ACC112 (cell line): ENCODE measurements around the gene MEGF11.

Experiments used
- H2AFZ ChIP-seq: fragments of 200-600 bp; sonication (generic); one replicate; pipeline ENCODE4 v1.6.0; 2017; ENCODE audit warnings: antibody characterized with exemption, low read length; ENCODE audit not compliant: unreplicated experiment
- H3K27ac ChIP-seq: fragments of 200-600 bp; sonication (generic); 2 replicates; pipeline ENCODE4 v1.5.1; 2014; ENCODE audit warnings: low read depth, mild to moderate bottlenecking, antibody characterized with exemption, low read length, moderate library complexity
- H3K27me3 ChIP-seq: fragments of 200-600 bp; sonication (generic); 2 replicates; pipeline ENCODE4 v1.6.1; 2014; ENCODE audit warnings: mild to moderate bottlenecking, antibody characterized with exemption, low read length, moderate library complexity, mixed read lengths; ENCODE audit not compliant: insufficient read depth
- H3K36me3 ChIP-seq: fragments of 200-600 bp; sonication (generic); 2 replicates; pipeline ENCODE4 v1.6.1; 2016; ENCODE audit warnings: mild to moderate bottlenecking, antibody characterized with exemption, low read length, moderate library complexity, mixed read lengths; ENCODE audit not compliant: insufficient read depth
- H3K4me1 ChIP-seq: fragments of 200-600 bp; sonication (generic); one replicate; pipeline ENCODE4 v1.6.1; 2016; ENCODE audit warnings: low read length, mixed read lengths; ENCODE audit not compliant: insufficient read depth, unreplicated experiment, control insufficient read depth
- H3K4me3 ChIP-seq: fragments of 200-600 bp; sonication (generic); 2 replicates; pipeline ENCODE4 v1.5.1; 2014; ENCODE audit warnings: mild to moderate bottlenecking, low read depth, low read length
- H3K79me2 ChIP-seq: fragments of 200-600 bp; sonication (generic); one replicate; pipeline ENCODE4 v1.6.0; 2016; ENCODE audit warnings: low read length; ENCODE audit not compliant: control insufficient read depth, unreplicated experiment, insufficient read depth

MEGF11 gene

DNA sequence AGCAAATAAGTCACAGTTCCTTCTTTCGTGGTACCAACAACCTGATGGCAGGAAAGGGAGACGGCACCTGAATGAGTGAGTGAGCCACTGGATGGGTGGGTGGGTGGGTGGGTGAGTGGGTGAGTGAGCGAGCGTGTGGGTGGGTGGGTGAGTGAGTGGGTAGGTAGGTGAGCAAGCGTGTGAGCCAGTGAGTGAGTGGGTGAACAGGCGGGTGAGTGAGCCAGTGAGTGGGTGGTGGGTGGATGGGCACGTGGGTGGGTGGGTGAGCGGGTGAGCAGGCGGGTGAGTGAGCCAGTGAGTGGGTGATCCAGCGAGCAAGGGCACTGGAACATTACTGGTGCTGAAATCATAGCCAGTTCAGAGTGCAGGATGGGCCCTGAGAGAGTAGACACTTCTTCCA is 152.8 kb downstream of the MEGF11 start:
- Histone ChIP-seq H3K36me3 (no peaks in the 10 kb centered on the region), H3K27ac (no peak overlapping the region), H3K27me3 (peaks cover 88% of the 10 kb centered on the region), H3K4me1 (no peaks in the 10 kb centered on the region), H3K4me3 (no peak overlapping the region), H2AFZ (no peak overlapping the region), H3K79me2 (no peaks in the 10 kb centered on the region)

DNA sequence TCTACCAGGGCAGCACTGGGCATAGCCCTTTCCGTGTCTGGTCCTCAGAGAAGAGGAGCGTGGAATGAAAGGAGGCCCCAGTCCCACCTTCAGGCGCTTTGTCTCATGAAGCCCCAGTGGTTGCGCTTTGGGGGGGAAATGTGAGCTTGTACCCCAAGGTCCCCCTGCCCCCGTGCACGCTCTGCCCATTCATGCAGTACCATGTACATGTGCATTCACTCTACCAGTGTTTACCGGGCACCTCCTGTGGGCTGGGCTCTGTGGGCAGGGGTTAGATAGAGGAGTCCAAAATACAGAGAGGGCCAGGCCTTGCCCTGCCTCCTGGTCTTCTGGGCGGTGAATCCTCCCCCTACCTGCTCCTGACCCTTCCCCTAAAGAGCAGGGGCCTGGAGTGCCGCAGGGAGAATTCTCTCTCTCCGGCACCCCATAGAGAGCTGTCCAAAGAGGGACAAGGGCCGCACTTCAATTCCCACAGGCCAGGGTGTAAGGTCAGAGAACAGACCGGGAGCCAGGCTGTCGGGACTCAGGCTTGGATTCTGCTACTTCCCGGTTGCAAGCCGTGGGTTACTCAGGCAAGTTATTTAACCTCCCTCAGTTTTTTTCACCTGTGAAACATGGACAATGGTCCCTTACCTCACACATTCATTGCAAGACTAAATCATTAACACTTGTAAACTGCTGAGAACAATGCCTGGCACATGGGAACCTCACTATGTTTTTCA is 153.4 kb downstream of the MEGF11 start:
- no peaks in the 10 kb centered on the region for H3K36me3 ChIP-seq
- H3K4me1 ChIP-seq, result no peaks in the 10 kb centered on the region
- no peaks in the 10 kb centered on the region for H3K79me2 ChIP-seq
- peaks cover 88% of the 10 kb centered on the region for H3K27me3 ChIP-seq
- H3K4me3 ChIP-seq, result no peak overlapping the region
- H2AFZ ChIP-seq, result no peak overlapping the region
- no peak overlapping the region for H3K27ac ChIP-seq

DNA sequence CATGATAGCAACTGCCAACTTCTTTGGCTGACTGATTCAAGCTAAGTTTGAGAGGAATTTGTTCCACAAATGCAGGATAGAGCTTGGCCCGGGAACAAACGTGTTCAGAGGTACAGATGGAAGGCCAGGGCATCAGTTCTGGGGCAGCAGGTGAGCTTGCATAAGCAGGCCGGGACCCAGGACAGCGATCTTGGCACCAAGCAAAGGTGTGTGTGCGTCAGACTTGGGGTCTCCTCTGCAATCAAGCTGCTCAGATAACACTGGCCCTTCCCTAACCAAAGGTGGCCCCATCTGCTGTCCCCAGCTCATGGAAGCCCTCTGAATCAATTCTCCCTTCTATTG is 155.6 kb downstream of the MEGF11 start:
- Histone ChIP-seq H3K4me1 (no peaks in the 10 kb centered on the region), H3K4me3 (no peak overlapping the region), H2AFZ (no peak overlapping the region), H3K36me3 (no peaks in the 10 kb centered on the region), H3K79me2 (no peaks in the 10 kb centered on the region), H3K27ac (no peak overlapping the region), H3K27me3 (peaks cover 87% of the 10 kb centered on the region)

DNA sequence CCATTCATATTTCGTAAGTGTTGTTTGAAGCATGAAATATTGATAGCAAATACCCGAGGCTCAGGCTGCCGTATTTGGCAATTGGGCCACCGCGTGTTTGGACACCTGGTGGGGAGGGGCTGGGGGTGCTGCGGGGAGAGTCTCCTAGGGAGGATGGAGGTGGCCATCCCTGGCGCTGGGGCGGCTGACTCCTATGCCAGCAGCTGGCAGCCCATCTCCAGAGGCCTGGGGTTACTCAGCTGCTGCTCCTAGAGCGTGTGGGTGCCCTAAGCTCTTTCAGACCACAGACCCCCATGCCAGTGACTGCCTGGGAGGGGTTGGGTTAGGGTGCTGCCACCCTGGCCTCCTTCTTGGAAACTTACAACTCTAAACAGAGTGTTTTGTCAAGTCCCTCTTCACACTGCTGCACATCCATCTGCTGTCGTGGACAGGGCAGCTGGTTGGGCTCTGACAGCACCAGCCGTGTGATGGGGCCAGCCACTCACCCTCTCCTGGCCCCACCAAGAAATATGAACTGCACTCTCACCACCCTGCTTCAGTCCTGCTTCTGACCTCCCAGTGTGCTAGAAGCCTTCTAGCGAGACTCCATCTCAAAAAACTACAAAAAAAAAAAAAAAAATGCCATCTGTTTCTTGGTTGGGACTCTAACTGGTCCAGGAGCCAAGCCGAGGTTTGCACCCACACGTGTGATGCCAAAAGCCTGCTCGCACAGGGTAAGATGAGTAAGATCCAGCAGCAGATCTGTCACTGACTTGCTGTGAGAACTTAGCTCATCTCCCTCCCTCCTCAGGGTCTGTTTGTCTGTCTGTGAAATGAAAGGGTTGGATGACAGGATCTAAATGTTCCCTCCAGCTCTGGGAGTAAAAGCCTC is 156.2 kb downstream of the MEGF11 start:
- Histone ChIP-seq H3K27ac (no peak overlapping the region), H2AFZ (no peak overlapping the region), H3K36me3 (no peaks in the 10 kb centered on the region), H3K4me3 (no peak overlapping the region), H3K4me1 (no peaks in the 10 kb centered on the region), H3K79me2 (no peaks in the 10 kb centered on the region), H3K27me3 (peaks cover 87% of the 10 kb centered on the region)

DNA sequence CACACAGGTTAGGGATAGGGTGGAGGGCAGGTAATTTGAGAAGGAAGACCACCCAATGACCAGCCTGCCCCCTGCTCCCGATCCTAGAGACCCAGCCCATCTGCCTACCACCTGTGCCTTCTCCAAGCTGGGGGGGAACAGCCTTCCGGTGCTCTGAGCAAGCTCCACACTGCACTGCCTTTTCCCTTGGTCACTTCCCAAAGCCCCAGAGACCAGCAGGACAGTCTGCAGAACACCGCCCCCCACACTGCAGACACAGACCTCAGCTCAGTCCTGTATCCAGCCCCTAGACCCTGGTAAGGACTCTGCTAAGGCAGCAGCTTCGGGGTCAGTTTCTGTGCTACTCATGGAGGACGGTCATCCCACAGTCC is 156.9 kb downstream of the MEGF11 start:
- no peaks in the 10 kb centered on the region for H3K4me1 ChIP-seq
- H3K79me2 ChIP-seq, result no peaks in the 10 kb centered on the region
- H3K27me3 ChIP-seq, result peaks cover 87% of the 10 kb centered on the region
- H2AFZ ChIP-seq, result no peak overlapping the region
- no peak overlapping the region for H3K4me3 ChIP-seq
- no peak overlapping the region for H3K27ac ChIP-seq
- H3K36me3 ChIP-seq, result no peaks in the 10 kb centered on the region

DNA sequence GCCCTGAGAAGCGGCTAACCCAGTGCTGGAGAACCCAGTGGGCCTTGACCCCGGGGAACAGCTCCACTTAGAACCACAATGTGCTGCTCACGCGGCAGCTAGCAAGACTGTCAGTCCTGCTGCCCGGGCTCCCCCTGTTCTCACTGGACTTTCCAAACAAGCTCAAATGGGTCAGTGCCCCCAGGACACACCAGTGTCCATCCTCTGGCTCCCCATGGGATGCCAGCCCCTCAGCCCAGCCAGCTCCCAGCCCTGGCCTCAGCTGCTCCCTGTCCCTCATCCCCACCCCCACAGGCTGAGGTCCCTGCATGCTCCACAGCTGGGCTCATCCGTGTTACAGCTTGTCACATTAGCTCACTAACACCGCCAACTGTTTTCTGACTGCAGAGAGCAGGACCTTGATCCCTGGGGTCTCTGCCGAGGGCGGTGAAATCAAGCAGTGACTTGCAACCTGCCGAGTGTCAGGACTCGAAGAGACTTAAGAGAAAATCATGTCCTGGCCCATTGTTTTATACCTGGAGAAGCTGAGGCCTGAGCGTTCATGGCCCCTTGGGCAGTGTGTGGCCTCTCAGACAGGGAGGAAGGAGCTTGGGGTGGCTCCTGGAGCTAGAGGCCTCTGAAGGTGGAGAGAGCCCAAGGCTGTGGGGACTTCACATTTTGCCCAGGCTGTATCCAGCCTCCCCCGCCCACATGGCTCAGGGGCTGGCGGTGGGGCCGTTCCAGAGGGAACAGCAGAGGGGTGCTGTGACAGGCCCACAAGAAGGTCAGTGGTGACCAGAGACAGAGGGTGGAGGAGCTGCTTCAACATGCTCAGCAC is 157.5 kb downstream of the MEGF11 start:
- no peak overlapping the region for H2AFZ ChIP-seq
- H3K4me1 ChIP-seq, result no peaks in the 10 kb centered on the region
- H3K27ac ChIP-seq, result no peak overlapping the region
- no peaks in the 10 kb centered on the region for H3K36me3 ChIP-seq
- no peak overlapping the region for H3K4me3 ChIP-seq
- peaks cover 87% of the 10 kb centered on the region for H3K27me3 ChIP-seq
- no peaks in the 10 kb centered on the region for H3K79me2 ChIP-seq

DNA sequence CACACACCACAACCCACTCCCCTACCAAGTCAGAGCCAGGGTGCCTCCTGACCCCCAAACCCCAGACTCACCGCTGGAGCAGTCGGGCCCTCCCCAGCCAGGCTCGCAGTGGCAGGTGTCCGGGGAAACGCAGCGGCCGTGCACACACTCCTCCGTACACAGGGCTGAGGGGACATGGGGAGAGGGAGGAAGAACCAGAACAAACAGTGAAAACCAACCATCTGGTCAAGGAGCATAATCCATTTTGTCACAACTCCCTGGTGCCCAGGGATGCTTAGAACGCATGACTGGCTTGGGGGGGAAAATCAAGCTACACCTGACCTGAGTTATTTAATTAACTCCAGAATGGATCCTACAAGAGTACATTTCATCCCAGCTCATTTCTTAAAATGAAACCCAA is 159.2 kb downstream of the MEGF11 start:
- H3K27ac ChIP-seq, result no peak overlapping the region
- peaks cover 92% of the 10 kb centered on the region for H3K27me3 ChIP-seq
- H3K4me1 ChIP-seq, result no peaks in the 10 kb centered on the region
- H3K36me3 ChIP-seq, result no peaks in the 10 kb centered on the region
- no peak overlapping the region for H2AFZ ChIP-seq
- no peaks in the 10 kb centered on the region for H3K79me2 ChIP-seq
- H3K4me3 ChIP-seq, result no peak overlapping the region

DNA sequence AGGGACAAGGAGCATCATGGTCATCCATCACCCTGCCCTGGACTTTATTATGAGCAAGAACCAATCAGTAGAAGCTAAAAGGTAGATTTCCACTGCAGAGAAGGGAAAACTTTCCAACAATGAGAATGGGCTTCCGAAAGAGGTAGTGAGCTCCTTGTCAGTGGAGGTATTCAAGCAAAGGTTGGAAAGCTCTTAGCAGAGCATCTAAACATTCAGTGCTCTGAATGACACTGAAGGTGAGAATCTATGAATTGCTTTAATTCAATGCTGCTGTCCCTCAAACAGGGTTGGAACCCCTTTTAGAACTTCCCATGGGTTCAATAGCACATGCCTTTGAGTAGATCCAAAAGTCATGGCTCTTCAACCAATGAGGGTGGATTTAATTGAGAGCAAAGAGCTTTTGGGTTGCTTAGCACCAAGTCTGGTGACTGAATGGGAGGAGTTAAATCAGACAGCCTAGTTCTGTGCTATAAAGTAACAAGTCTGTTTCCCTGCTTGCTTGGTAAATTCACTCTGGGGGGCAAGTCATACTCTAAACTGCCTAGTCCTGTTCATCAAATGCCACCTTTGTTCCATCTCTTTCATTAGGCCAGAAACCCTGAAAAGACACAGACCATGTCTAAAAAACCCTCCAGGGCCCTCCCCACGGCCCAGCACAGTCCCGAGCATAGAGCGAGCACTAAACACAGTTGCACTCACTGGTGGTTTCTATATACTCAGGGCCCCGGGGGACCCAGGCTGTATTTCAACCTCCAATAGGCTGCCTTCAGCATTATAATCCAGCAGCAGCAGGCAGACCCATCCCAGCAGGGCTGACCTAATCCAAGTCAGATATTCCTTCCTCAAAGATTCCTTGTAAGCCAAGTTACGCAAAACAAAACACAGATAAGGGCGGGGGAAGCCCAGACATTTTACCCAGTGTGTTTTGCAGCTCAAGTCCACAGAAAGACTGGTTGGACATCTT is 161.2 kb downstream of the MEGF11 start:
- Histone ChIP-seq H3K27me3 (peaks cover 93% of the 10 kb centered on the region), H3K4me1 (no peaks in the 10 kb centered on the region), H3K27ac (no peak overlapping the region), H3K4me3 (no peak overlapping the region), H3K79me2 (no peaks in the 10 kb centered on the region), H2AFZ (no peak overlapping the region), H3K36me3 (no peaks in the 10 kb centered on the region)

DNA sequence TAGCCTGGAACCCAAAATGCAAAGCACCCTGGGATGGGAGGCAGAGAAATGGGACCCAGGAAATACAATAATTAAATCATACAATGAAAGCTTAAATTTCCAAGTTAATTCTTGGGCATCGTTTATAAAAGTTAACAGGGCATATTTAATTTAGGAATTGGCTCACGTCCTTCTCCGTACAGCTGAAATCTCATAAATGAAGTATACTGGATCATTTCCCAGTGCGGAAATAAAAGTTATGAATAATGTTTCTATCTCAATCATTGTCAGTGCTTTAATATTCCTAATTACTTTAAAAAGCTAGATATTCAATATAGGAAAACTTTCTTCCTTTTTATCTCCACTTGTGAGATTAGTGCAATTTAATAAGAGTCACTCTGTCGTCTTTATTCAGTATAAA is 164.0 kb downstream of the MEGF11 start:
- H3K79me2 ChIP-seq, result no peaks in the 10 kb centered on the region
- peaks cover 77% of the 10 kb centered on the region for H3K27me3 ChIP-seq
- no peak overlapping the region for H2AFZ ChIP-seq
- H3K27ac ChIP-seq, result no peak overlapping the region
- H3K36me3 ChIP-seq, result no peaks in the 10 kb centered on the region
- H3K4me1 ChIP-seq, result no peaks in the 10 kb centered on the region
- H3K4me3 ChIP-seq, result no peak overlapping the region

GRCh38 chr15:66089049-66089448 is 164.5 kb downstream of the MEGF11 start:
- Histone ChIP-seq H3K4me1 (no peaks in the 10 kb centered on the region), H3K79me2 (no peaks in the 10 kb centered on the region)

More at GRCh38 chr15:66089049-66089448, 164.5 kb downstream of the MEGF11 start:
- Histone ChIP-seq H3K4me3 (no peak overlapping the region), H3K27me3 (peaks cover 72% of the 10 kb centered on the region), H2AFZ (no peak overlapping the region), H3K27ac (no peak overlapping the region), H3K36me3 (no peaks in the 10 kb centered on the region)
